Measurements from ENCODE around the gene ADARB1.
"Not testable (repeated sequence)": the region's sequence is repeated elsewhere in the genome, so short reads cannot be mapped to it uniquely, and the experiment has no call there.

ADARB1 gene

DNA sequence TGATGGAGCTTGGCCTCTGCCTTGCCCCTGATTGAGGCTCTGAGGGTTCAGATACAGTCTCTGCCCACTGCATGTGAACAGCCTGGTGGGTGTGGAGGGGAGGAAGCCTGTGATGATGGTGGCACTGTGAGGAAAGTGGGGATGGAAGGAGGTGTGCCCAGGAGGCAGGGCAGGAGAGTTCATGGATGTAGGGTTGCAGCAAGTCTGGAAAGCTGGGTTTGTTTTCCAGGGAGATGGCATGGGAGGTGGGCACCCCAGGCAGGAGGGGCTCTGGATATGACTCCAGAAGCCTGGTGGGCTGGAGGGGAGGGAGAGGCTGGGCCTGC, 63.2 kb downstream of the ADARB1 start:
- DNase-seq = no peak

DNA sequence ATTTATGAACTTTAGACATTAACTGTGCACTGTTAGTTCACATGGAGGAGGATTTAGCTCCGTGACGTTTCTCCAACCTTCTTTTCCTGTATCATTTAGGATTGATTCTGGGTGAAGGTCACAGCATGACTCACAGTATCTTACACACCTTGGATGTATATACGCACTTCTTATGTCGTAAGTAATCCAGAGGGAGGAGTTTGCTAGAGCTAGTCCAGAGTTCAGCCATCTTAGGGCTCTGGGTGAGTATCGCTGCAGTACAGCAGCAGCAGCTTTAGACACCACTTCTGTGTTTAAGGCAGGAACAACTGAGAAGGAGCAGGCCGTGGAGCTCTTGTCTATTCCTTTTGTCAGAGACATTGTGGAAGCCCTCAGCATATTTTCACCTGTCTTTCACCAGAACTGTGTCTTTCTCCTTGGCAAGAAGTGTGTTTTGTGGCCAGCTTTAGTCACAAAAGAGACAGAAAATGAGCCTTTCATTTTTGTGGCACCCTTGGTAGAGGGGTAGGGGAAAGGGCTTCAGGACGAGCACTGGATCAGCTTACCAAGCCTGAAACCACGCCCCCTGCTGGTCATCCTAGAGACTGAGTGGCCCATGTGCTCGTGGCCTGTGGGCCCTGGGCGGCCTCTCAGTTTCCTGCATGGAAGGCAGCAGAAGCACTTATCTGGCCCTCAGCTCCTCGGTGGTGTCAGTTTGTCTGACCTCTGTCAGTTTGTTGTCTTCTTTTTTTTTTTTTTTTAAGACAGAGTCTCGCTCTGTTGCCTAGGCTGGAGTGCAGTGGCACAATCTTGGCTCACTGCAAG, 64.0 kb downstream of the ADARB1 start:
- peak; percentile 68 for DNase-seq

DNA sequence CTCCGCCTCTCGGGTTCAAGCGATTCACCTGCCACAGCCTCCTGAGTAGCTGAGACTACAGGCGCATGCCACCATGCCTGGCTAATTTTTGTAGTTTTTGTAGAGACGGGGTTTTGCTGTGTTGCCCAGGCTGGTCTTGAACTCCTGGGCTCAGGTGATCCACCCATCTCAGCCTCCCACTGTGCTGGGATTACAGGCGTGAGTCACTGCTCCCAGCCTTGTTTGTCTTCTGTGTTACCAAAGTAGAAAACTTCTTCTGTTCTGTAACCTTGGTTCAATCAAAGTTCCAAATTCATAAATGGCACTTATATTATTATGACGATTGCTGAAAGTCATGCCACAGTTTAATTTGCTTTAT, 64.6 kb downstream of the ADARB1 start:
- not testable (repeated sequence) for DNase-seq

DNA sequence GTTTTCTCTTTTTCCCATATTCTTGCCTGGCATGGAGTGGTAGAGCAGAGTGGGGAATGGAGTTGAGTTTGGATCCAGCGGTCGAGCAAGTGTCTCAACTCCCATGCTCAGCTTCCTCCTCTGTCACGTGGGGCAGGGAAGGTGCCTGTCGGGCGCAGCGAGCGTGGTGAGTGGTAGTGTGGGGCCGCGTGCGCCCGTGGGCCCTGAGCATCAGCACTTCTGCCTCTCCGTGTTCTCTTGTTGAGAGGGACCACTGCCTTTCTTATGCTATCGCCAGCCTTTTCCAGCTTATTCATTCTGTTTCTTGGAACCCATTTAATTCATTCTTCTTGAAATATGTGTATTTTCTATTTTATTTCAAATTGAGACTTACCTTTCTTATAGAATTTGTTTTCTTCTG, 65.1 kb downstream of the ADARB1 start:
- DNase-seq = no peak

DNA sequence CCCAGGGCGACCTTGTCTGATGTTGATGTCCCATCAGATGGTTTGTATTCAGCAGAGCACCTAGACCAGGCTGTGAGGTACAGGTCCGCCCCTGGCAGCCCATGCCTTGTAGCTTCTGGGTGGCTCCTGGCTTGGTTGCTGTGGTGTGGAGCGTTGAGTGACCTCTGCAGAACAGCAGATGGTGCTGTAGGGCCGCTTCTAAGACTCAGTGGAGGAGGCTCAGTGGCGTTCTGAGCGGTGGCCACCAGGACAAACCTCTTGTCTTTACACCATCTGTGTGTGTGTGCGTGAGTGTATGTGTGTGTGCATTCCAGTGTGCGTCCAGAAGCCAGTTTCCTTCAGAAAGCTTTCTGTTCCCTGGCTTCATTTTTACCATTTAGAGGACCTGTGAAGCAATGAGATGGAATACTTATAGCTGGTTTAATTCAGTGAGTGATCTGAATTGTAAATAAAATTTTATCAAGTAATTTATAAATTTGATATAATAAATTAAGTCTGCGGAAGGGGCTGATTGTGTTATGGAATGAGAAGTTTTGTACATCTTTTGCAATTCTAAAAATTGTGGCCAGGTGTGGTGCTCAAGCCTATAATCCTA, 66.1 kb downstream of the ADARB1 start:
- DNase-seq = peak; percentile 94

DNA sequence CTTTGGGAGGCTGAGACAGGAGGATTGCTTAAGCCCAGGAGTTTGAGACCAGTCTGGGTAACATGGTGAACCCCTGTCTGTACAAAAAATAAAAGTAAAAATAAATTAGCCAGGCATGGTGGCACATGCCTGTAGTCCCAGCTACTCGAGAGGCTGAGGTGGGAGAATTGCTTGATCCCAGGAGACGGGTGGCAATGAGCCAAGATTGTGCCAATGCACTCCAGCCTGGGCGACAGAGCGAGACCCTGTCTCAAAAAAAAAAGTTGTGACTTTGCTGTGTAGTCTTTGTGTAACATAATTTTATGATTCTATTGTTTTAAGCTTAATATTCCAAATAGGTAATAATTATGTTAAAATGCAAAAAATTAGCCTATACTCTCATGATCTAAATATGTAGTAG, 66.6 kb downstream of the ADARB1 start:
- not testable (repeated sequence) for DNase-seq

DNA sequence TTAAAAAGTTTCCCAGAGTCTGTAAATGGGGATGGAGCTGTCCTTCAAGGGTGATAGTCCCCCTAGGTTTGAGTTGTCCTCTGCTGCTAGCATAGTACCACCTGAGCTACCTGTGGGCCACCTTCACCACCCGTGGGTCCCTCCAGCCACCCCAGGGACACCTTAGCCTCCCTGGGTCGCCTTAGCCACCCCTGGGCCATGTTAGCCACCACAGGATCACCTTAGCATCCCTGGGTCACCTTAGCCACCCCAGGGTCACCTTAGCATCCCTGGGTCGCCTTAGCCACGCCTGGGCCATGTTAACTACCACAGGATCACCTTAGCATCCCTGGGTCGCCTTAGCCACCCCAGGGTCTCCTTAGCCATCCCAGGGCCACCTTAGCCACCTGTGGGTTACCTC, 67.1 kb downstream of the ADARB1 start:
- DNase-seq = no peak

DNA sequence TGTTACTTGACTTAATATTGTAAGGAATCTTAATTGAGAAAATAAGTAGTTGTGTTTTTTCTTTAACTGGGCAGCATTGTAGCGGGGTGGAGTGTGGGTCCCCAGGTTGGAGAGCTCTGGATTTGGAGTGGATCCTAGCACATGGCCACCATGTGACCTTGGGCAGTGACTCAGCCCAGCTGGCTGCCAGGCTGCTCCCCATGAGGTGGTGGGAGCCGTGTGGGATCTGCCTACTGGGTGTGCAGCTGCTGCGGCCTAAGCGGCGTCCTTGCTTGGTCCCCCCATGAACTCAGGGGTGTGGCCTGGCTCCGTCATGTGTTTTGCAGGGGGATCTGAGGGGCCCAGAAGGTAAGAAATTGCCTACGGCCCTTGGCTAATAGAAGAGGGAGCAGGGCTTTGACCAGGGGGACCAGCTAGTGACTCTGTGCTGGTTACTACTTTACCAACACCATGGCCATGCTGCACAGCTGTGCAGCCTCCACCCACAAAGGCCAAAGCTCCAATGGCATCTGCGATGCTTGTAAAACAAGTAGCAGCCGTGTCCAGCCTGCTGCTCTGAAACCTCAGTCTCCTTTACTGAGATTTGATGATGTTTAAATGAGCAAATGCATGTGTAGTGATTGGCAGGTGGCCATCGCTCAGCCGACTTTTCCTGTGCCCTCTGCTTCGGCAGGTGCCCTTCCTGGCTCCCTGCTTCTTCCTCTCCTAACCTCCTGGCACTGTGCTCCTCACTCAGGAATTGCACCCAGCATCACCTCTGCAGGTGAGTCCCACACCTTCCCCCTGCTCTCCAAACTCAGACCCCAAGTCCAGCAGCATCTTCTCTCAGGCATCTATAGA, 68.3 kb downstream of the ADARB1 start:
- DNase-seq = peak; percentile 82

DNA sequence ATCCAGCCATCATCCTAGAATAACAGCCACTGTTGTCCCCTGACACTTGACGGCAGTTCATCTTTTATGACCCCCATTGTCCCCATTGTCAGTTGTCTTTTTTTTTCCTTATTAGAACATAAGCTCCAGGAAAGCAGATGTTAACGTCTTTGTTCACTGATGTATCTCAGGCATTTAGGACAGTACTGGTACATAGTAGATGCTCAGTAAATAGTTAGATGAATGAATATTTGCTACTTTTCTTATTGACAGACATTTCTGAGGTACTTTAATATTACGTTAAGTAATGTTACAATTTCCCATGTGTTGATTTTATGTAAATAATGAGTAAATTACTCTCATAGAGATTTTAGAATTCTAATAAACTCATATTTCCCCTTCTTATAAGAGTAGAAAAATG, 69.5 kb downstream of the ADARB1 start:
- no peak for DNase-seq

DNA sequence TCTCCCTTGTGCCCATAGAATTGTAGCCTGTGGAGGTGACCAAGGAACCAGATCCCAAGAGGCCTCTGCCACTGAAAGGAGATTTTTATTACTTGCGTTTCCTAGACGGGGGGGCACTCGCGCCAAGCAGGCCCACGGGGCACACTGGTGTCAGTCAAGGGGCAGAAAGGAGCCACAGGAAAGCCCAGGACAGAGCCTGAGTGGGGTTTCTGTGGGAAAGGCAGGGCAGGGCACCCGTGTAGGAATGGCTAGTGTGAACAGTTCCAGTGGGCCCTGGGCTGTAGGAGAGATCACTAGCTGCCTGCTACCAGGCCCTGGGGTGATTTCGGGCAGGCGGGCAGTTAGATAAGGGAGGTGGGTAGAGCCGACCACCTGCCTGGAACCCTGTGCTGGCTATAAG, 70.8 kb downstream of the ADARB1 start:
- DNase-seq = no peak

DNA sequence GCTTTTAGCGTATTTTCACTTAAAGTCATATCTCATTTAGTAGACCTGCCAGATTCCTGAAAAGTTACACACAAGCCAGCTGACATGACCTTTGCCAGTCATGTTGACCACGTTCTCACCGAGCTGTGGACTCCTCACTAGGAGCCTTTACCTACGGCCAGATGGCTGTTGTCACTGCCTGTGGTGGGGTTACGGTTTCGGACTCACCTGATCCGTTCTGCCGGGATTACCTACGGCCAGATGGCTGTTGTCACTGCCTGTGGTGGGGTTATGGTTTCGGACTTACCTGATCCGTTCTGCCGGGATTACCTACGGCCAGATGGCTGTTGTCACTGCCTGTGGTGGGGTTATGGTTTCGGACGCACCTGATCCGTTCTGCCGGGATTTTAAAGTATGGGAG, 71.5 kb downstream of the ADARB1 start:
- not testable (repeated sequence) for DNase-seq

DNA sequence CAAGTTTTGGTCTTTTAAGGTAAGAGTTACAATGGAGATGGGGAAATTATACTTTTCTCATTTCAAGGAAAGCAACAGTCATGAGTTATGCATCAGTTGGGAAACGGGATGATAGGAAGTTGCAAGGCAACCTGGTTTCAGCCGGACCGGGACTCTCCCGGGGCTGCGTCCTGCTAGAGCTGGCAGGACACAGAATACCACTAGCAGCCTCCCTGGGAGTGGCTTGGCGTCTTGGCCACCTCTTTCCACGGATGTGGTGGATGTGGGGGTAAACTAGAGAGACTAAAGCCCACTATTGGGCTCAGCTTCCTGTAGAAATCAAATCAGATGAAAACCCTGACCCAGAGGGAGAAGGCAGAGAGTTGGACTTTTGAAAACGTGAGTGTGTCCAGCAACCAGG, 71.9 kb downstream of the ADARB1 start:
- DNase-seq = no peak

DNA sequence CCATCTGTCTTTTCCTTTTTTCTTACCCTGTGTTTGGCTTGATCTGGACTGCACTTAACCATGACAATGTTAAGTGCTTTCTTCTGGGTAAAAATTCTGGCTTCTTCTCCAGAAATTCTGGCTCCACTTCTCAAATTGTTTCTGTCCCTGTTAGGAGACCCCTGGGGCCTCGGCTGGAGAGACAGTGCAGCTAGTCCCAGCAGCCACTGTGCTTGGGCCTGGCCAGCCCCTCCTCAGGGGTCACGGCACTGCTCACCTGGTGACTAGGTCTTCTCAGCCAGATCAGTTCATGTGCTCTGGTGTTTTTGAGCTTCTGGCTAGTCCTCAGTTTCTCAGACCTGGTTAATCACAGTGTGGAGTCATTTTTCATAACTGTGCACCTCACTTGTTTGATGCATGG, 72.4 kb downstream of the ADARB1 start:
- no peak for DNase-seq

DNA sequence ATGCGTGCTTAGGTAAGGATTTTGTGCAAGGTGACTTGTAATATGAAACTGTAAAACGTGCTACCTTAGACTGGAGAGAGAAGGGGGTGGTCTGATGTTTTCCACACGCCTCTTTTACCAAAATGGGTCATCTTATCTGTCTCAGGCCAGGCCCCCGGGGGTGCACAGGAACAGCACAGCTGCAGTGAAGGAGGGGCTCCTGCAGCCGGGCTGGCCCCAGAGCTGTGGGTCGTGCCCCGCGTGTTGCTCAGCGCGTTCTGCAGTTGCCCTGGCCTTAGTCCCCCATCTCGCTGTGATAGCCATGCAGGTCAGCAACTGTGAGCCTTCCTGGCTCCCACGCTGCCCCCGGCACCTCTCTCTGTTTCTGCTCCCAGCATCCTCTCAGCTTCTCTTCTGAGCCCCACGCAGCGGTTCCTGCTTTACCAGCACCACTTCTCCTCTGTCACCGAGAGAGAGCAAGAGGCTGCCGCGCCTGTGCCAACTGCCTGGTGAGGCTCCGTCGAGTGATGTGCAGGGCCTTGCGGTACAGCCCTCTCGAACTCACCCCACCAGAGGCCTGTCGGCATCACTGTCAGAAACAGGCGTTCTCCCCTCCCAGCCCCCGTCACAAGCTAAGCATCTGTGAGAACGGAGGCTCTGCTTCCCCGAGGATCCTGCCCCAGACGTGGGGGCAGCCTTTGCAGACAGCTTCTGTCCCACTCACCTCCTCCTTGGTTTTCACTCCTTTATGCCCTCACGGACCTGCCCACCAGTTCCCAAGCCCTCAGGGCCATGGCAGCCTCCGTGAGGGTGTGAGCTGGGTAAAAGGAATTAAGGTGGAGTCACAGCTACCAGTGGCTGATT, 73.3 kb downstream of the ADARB1 start:
- no peak for DNase-seq

DNA sequence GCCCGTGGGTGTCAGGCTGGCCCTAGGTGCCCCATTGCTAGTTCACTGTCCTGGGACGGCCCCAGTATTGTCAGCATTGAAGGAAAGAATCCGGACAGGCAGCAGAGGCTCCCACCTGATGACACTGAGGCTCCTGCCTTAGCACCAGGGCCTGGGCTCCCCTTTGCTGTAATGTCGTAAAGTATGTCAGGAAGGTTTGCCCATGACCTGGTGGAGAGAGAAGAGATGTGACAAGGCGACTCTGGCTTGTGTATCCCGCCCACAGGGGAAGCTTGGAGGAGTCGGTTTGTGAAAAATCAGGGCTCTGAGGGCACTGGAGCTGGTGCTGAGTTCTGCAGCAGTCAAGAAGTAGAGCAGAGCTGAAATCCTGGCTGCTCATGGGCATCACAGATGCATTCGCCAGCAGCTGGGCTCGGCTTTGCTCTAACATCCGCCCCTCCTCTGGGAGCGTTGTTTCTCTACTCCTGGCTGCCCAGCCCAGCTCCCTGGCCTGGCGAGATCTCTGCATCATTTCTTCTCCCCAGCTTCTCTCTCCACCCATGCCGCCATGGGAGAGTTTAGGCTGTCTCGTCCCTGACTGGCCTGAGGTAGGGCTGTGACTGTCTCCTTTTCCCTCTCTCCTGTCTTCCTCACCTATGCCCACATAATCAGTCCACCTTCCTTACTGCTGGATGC, 74.1 kb downstream of the ADARB1 start:
- no peak for DNase-seq

DNA sequence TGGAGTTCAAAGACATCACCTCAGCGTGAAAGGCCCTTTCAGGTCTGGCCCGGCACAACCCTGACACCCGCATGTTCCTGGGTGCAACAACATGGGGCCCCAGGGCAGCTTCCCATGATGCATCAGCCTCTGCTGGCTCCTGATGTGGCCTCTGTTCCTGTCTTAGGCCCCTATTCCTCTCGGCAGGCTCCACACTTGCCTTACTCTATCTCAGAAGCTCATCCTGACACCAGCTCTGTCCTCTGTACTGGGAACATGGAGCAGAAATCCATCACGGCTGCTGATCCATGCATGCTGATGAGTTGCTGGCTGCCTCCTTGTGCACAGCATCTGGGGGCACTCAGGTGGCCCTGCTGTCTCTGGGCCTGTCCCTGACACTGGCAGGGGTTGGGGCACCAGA, 74.6 kb downstream of the ADARB1 start:
- DNase-seq = no peak

DNA sequence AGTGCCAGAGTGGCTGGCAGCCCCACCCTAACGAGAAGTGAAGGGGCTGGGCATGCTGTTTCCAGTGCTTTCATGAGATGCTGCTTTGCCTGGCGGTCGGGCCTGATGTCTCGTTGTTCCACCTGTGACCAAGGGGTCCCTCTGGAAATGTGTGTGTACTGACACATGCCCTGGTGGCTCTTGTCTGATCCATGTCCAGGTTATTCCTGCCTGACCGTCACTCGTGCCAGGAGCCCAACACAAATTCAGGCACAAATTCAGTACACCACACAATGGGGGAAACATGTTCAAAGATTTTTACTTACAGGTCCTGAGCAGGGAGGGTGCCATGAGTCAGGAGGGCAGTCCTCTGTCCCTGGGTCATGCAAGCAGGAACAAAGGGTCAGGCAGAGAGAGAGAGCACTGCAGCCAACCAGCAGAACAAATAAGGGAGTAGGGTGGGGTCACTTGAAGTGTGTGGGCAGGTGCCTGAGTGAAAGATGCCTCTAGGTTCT, 76.3 kb downstream of the ADARB1 start:
- no peak for DNase-seq

DNA sequence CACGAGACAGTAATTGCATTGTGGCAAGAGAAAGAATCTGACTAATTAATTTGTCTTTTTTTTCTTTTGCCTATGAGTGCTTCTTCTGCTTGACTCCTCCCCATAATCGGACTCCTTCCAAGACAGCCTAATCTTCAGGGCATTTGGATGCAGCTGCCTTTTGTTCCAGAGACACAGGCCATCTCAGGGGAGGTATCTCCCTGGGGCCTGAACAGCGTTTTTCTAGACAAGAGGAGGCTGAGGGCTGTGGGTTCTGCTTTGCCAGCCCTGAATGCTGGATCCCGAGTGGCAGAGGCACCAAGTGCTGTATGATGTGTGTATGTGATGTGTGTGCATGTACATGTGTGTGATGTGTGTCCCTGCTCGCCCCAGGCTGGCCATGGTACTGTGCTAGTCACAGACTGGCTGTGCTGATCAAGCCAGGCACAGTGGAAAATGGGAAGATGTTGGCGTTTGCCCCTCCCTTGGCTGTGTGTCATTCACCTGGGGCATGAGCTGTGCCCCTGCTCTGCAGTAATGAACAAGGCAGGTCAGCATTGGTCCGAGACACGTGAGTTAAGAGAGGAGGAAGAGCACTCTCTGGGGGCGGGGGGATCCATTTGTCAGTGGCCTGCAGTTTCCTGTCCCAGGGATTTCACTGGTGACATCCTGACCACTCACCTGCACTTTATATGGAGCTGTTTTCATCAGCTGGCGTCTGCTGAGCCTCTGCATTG, 77.2 kb downstream of the ADARB1 start:
- DNase-seq = no peak

DNA sequence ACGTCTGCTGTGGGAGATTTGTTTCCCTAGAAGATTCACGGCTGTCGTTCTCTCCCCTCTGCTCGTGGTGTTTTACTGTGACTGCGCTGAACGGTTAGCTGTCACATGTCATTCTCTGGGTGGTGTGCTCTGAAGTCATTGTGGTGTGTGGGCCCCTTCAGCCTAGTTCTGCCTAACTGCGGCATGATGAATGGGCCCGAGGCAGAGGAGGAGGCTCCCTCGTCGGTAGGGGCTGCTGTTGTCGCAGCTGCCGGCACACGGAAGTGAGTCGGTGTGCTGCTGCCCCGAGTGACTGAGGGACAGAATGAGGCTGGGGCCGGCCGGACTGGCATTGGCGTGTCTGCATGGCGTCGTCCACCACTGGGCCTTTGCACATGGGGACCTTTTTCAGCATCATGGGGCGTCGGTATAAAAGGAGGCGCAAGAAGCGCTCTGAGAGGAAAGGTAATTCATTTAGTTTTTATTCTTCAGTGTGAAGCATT, 77.9 kb downstream of the ADARB1 start:
- DNase-seq = peak; percentile 62

DNA sequence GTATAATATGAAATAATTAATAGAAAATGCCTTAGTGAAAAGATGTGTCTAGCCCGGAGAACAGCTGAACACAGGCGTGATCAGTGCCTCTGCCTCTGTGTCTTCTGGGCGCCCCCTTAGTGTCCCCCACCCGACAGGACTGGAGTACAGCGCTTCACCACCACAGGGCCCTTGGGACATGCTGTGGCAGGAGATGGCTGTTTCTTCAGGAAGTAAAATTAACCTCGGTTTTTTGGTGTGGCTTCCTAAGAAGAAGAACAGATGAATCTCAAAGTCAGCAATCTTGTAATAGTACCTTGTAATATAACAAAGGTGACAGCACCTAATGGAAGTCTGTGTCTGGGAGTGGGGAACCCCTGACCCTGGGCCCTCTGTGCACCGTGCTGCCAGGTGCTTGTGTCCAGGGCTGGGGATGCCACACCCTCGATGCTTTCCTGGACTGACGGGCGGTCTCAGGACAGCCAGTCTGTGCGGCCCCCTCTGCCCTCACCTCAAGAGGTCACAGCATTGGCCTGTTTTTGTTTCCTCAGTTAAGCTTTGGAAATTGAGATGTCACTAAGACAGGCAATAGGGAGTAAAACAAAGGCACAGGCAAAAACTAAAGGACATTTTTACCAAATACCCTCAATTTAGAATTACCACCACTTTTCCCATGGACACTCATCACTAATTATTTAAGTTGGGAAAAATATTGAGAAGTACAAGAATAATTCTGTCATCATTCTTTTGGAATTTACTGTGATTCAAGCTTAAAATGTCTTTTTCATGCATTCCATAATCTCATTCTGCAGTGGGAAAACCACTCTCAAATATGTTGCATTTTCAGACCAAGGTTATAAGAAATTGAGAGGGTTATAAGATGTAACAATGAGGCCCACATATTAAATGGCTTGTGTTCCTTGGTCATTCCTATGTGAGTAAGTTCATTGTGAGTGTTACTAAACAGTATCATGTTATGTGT, 79.3 kb downstream of the ADARB1 start:
- DNase-seq = peak; percentile 85
